Fibroblast of lung (primary cell): ENCODE results near the gene ING4. TPM values are rescaled to one million over a fixed set of nuclear protein-coding genes. Genes with fewer than 3 reads are reported as not detected.

Experiments
- DNase-seq, 2 donors: peaks; one replicate each; pipeline versions ENCODE4 v3.0.0 to v3.0.0-alpha.2; 2010; ENCODE audit warnings: low read depth in 2 of 2
- H2AFZ ChIP-seq: 2 replicates; pipeline ENCODE4 v1.5.1; 2012; ENCODE audit warnings: low read length, control low read depth, inconsistent platforms
- H3K27ac ChIP-seq: 2 replicates; pipeline ENCODE4 v1.5.1; 2011; ENCODE audit warnings: low read length, control low read depth; ENCODE audit not compliant: insufficient read depth
- H3K27me3 ChIP-seq: 2 replicates; pipeline ENCODE4 v1.5.1; 2011; ENCODE audit warnings: mild to moderate bottlenecking, low read length; ENCODE audit not compliant: control insufficient read depth, insufficient read depth
- H3K36me3 ChIP-seq: 2 replicates; pipeline ENCODE4 v1.5.1; 2011; ENCODE audit warnings: low read length; ENCODE audit not compliant: control insufficient read depth, insufficient read depth
- H3K4me1 ChIP-seq: 2 replicates; pipeline ENCODE4 v1.5.1; 2011; ENCODE audit warnings: low read length; ENCODE audit not compliant: control insufficient read depth, insufficient read depth; ENCODE audit errors: extremely low read depth
- H3K4me2 ChIP-seq: 2 replicates; pipeline ENCODE4 v1.5.1; 2011; ENCODE audit warnings: low read length, control low read depth; ENCODE audit not compliant: insufficient read depth; ENCODE audit errors: extremely low read depth
- H3K4me3 ChIP-seq, 4 experiments: fragments of 200-600 bp in 1 of 4; sonication (generic) in 1 of 4; replicated peaks in 1 of 4; 2 replicates each; pipeline ENCODE4 v1.5.1; 2011 to 2016; ENCODE audit warnings: low read length in 4 of 4, low read depth in 3 of 4, mild to moderate bottlenecking in 3 of 4, control low read depth in 2 of 4, inconsistent platforms in 1 of 4, mixed read lengths in 1 of 4; ENCODE audit not compliant: insufficient read depth in 1 of 4; ENCODE audit errors: control extremely low read depth in 1 of 4
- H3K79me2 ChIP-seq: 2 replicates; pipeline ENCODE4 v1.5.1; 2012; ENCODE audit warnings: mild to moderate bottlenecking, low read length, inconsistent platforms; ENCODE audit not compliant: control insufficient read depth, insufficient read depth
- H3K9ac ChIP-seq: 2 replicates; pipeline ENCODE4 v1.5.1; 2011; ENCODE audit warnings: mild to moderate bottlenecking, low read length, control low read depth; ENCODE audit not compliant: insufficient read depth
- H3K9me3 ChIP-seq: 2 replicates; pipeline ENCODE4 v1.5.1; 2012; ENCODE audit warnings: low read depth, low read length; ENCODE audit not compliant: control insufficient read depth, insufficient read depth
- H4K20me1 ChIP-seq: 2 replicates; pipeline ENCODE4 v1.5.1; 2011; ENCODE audit warnings: low read length; ENCODE audit not compliant: control insufficient read depth, insufficient read depth; ENCODE audit errors: extremely low read depth
- EZH2 ChIP-seq: IDR thresholded peaks from 2 replicates; pipeline ENCODE4 v1.5.1; 2012; ENCODE audit warnings: low read length, control low read depth, mild to moderate bottlenecking; ENCODE audit errors: missing control alignments
- polyA plus RNA-seq, 2 donors: library from polyadenylated mRNA; depleted of rRNA in 1 of 2; stranded (reverse) in 1 of 2; unstranded in 1 of 2; fragments of >200 nt; gene quantifications; 2 replicates each; pipeline ENCODE4 v1.2.1, GENCODE V29; 2011 to 2012; ENCODE audit warnings: missing spikeins in 1 of 2
- total RNA-seq: library from RNA; depleted of rRNA; stranded (reverse); fragments of >200 nt; gene quantifications from 2 replicates; pipeline ENCODE4 v1.2.1, GENCODE V29; 2014
- TF ChIP-seq, protein P1 (sequence below), 2 donors: IDR thresholded peaks in 1 of 2; conservative IDR thresholded peaks in 1 of 2; 1 replicate in 1 of 2; 2 replicates in 1 of 2; pipeline ENCODE4 v1.5.1; 2011 to 2012; ENCODE audit warnings: low read length in 2 of 2, control low read depth in 1 of 2, inconsistent platforms in 1 of 2, low read depth in 1 of 2, mild to moderate bottlenecking in 1 of 2

Gene ING4
- total and polyA plus RNA-seq, 2 donors (not counting 1 experiment from before 2014, with no cell fraction given) = 36.0 to 47.1 TPM

DNA sequence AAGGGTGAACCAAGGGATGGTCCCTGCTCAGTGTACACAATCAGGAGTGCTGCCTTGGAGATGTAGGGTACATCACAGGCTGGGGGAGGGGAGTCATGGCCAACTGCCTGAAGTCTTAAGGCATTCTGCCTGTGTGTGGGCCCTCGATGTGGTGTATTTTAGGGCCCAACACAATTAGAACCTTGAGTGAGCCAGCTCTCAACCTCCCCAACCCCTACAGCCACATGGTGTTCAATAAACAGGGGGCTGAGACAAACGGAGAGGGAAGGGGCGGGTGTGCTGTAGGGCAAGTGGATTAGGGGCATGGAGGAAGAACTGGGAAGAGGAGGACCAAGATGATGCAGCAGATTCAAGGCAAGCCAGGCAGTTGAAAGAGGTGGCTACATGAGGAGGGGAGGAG lies 47.1 kb downstream of the ING4 start:
- Histone ChIP-seq H3K4me1 (peaks cover 12% of the 10 kb centered on the region), H3K79me2 (no peaks in the 10 kb centered on the region), H3K27ac (no peak overlapping the region), H3K9ac (no peak overlapping the region), H3K4me3 (no peak overlapping the region), H3K9me3 (no peaks in the 10 kb centered on the region), H3K4me2 (no peak overlapping the region), H2AFZ (peak overlapping the region; percentile 10), H3K27me3 (no peaks in the 10 kb centered on the region), H3K36me3 (no peaks in the 10 kb centered on the region), H4K20me1 (no peaks in the 10 kb centered on the region)
- DNase-seq = no peak
- no peak for TF ChIP-seq EZH2
- TF ChIP-seq, protein P1, sequence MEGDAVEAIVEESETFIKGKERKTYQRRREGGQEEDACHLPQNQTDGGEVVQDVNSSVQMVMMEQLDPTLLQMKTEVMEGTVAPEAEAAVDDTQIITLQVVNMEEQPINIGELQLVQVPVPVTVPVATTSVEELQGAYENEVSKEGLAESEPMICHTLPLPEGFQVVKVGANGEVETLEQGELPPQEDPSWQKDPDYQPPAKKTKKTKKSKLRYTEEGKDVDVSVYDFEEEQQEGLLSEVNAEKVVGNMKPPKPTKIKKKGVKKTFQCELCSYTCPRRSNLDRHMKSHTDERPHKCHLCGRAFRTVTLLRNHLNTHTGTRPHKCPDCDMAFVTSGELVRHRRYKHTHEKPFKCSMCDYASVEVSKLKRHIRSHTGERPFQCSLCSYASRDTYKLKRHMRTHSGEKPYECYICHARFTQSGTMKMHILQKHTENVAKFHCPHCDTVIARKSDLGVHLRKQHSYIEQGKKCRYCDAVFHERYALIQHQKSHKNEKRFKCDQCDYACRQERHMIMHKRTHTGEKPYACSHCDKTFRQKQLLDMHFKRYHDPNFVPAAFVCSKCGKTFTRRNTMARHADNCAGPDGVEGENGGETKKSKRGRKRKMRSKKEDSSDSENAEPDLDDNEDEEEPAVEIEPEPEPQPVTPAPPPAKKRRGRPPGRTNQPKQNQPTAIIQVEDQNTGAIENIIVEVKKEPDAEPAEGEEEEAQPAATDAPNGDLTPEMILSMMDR (conservative IDR thresholded peaks at IDR 0.05 in 1 of 2, IDR thresholded peaks at IDR 0.05 in 1 of 2; ENCODE audit: low read depth in 1 of 2, low read length in 2 of 2) = no peak

DNA sequence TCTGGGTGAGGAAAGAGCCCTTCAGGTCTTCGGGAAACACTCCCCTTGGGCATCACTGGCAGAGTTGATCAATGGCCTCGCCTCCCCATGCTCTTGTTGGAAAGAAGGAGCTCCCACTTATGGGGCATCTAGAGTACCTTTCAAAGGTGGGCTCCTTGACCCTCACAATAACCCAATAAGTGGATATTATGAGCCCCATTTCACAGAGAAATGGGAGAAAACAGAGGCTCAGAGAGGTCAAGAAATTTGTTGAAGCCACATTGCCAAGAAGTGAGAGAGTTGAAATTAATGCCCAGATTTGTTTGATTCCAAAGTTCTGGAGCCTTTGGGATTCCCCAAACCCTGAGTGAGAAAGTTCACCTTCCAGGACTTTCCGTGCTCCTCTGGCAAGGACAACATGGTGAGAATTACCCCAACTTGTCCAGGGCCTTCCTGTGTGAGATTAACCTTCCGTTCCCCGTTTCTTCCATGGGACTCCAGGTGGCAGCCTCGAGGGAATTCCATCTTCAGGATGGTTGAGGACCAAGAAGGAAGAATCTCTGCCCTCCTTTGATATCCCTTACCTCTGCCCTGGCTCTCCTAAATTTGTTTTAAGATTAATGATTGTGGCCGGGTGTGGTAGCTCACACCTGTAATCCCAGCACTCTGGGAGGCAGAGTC lies 48.3 kb downstream of the ING4 start:
- peak overlapping the region; percentile 41 for H3K27ac ChIP-seq
- no peaks in the 10 kb centered on the region for H3K9me3 ChIP-seq
- no peaks in the 10 kb centered on the region for H3K36me3 ChIP-seq
- peak overlapping the region; percentile 79 for H2AFZ ChIP-seq
- H3K79me2 ChIP-seq = no peaks in the 10 kb centered on the region
- DNase-seq = no peak
- H3K27me3 ChIP-seq = no peaks in the 10 kb centered on the region
- H3K4me2 ChIP-seq = peak overlapping the region; percentile 52
- H4K20me1 ChIP-seq = no peaks in the 10 kb centered on the region
- peaks cover 12% of the 10 kb centered on the region for H3K4me1 ChIP-seq
- no peak for TF ChIP-seq EZH2
- TF ChIP-seq, protein P1 (conservative IDR thresholded peaks at IDR 0.05 in 1 of 2, IDR thresholded peaks at IDR 0.05 in 1 of 2; ENCODE audit: low read depth in 1 of 2, low read length in 2 of 2) = no peak
- no peak overlapping the region for H3K4me3 ChIP-seq
- no peak overlapping the region for H3K9ac ChIP-seq

DNA sequence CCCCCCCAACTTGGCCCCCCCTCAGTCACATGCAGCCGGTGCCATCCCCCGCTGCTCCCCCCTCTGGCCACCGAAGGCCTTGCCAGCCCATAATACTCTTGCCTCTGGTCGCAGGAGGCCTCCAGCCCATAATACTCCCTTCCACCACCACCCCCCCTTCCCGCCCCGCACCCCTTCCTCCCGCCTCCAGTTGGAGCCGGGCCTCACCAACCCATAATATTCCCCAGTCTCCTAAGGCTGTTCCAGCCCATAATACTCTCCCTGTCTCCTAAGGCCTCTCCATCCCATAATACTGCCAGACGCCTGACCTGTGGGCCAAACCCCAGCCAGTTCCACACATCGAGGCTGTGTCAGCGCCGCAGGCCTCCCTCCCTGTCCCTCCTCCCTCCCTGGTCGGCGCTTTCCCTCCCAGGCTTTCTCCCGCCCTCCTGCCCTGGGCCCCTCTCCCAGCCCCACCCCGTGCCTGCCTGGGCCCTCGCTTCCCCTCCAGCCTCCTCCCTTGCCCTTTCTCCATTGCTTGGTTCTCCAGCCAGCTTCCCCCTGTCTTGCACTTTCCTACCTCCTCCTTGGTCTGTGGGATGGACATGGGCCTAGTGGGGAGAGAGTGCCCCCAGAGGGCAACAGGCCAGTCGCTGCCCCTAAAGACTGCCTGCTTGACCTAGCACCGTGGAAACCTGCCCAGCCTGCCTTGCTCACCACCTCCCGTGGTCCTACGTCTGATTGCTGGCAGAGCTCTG lies 49.0 kb downstream of the ING4 start:
- Histone ChIP-seq H3K36me3 (no peaks in the 10 kb centered on the region), H3K27me3 (no peaks in the 10 kb centered on the region), H3K9ac (no peak overlapping the region), H4K20me1 (no peaks in the 10 kb centered on the region), H3K4me3 (no peak overlapping the region), H3K4me1 (peaks cover 12% of the 10 kb centered on the region), H2AFZ (peak overlapping the region; percentile 79), H3K79me2 (no peaks in the 10 kb centered on the region), H3K4me2 (peak overlapping the region; percentile 52), H3K9me3 (no peaks in the 10 kb centered on the region), H3K27ac (peak overlapping the region; percentile 41)
- DNase-seq = peak; percentile 97 to 100
- TF ChIP-seq, protein P1 (conservative IDR thresholded peaks at IDR 0.05 in 1 of 2, IDR thresholded peaks at IDR 0.05 in 1 of 2; ENCODE audit: low read depth in 1 of 2, low read length in 2 of 2) = peak in 1 of 2 donors; percentile 4
- TF ChIP-seq EZH2 = no peak
